SK-N-SH (cell line): Measurements from ENCODE around the gene DENND2A. TPM values are rescaled to one million over a fixed set of nuclear protein-coding genes. Genes with fewer than 3 reads are reported as not detected.

Experiments used
- CTCF ChIA-PET: fragments of 300-600, 350-600 bp; formaldehyde crosslinking; extraction: SDS; loops from one replicate; lab custom pipeline; 2021; lab: Yijun Ruan, JAX
- POLR2A ChIA-PET: fragments of 350-600 bp; sonication (Branson Sonifier 250); formaldehyde crosslinking; extraction: SDS; loops from one replicate; lab custom pipeline; 2020; ENCODE audit warnings: antibody characterized with exemption, inconsistent platforms; lab: Yijun Ruan, JAX
- DNase-seq: peaks from one replicate; pipeline ENCODE4 v3.0.0; 2012
- H2AFZ ChIP-seq: fragments of 200-600 bp; sonication (generic); 2 replicates; pipeline ENCODE4 v1.8.1; 2016; ENCODE audit warnings: antibody characterized with exemption, mild to moderate bottlenecking, low read depth
- H3F3A ChIP-seq: fragments of 200-600 bp; sonication (generic); replicated peaks from 2 replicates; pipeline ENCODE3; 2016; ENCODE audit warnings: antibody characterized with exemption, mild to moderate bottlenecking; ENCODE audit not compliant: insufficient read depth
- H3K27ac ChIP-seq, 2 experiments: fragments of 200-500 bp in 1 of 2; fragments of 200-600 bp in 1 of 2; sonication (Bioruptor generic) in 1 of 2; sonication (generic), shearing (Covaris generic) in 1 of 2; 2 replicates each; pipeline versions ENCODE4 v1.5.1 to v1.6.1; 2014 to 2016; ENCODE audit warnings: low read depth in 2 of 2, inconsistent platforms in 1 of 2, low read length in 1 of 2, mild to moderate bottlenecking in 1 of 2, mixed read lengths in 1 of 2
- H3K27me3 ChIP-seq: fragments of 200-600 bp; sonication (generic), shearing (Covaris generic); 2 replicates; pipeline ENCODE4 v1.6.1; 2016; ENCODE audit warnings: mixed run types; ENCODE audit not compliant: insufficient read depth
- H3K36me3 ChIP-seq, 2 experiments: fragments of 200-500 bp in 1 of 2; fragments of 200-600 bp in 1 of 2; sonication (Bioruptor generic) in 1 of 2; sonication (generic) in 1 of 2; replicated peaks in 1 of 2; 2 replicates each; pipeline versions ENCODE3 to v1.5.1; 2014 to 2016; ENCODE audit warnings: low read length in 1 of 2, mild to moderate bottlenecking in 1 of 2; ENCODE audit not compliant: insufficient read depth in 2 of 2, control insufficient read depth in 1 of 2
- H3K4me1 ChIP-seq, 2 experiments: fragments of 200-500 bp in 1 of 2; fragments of 200-600 bp in 1 of 2; sonication (Bioruptor generic) in 1 of 2; sonication (generic), shearing (Covaris generic) in 1 of 2; 2 replicates each; pipeline versions ENCODE4 v1.5.1 to v1.6.1; 2014 to 2016; ENCODE audit warnings: low read depth in 1 of 2, low read length in 1 of 2, mixed run types in 1 of 2; ENCODE audit not compliant: insufficient read depth in 2 of 2, control insufficient read depth in 1 of 2
- H3K4me2 ChIP-seq: fragments of 200-600 bp; sonication (generic), shearing (Covaris generic); 2 replicates; pipeline ENCODE4 v1.6.1; 2017; ENCODE audit warnings: mixed run types
- H3K4me3 ChIP-seq, 2 experiments: fragments of 200-500 bp in 1 of 2; fragments of 200-600 bp in 1 of 2; sonication (Bioruptor generic) in 1 of 2; sonication (generic), shearing (Covaris generic) in 1 of 2; 2 replicates each; pipeline versions ENCODE4 v1.5.1 to v1.8.1; 2014 to 2016; ENCODE audit warnings: low read depth in 2 of 2, inconsistent platforms in 1 of 2, low read length in 1 of 2, mild to moderate bottlenecking in 1 of 2, mixed read lengths in 1 of 2, moderate library complexity in 1 of 2
- H3K79me2 ChIP-seq: fragments of 200-600 bp; sonication (generic); 2 replicates; pipeline ENCODE4 v1.8.1; 2017; ENCODE audit warnings: mild to moderate bottlenecking; ENCODE audit not compliant: insufficient read depth
- H3K9ac ChIP-seq: fragments of 200-600 bp; sonication (generic); 2 replicates; pipeline ENCODE4 v1.6.1; 2017; ENCODE audit warnings: mixed run types
- H3K9me2 ChIP-seq: fragments of 200-600 bp; sonication (generic); 2 replicates; pipeline ENCODE4 v1.6.1; 2017; ENCODE audit warnings: mixed run types
- H3K9me3 ChIP-seq: fragments of 200-600 bp; sonication (generic); 2 replicates; pipeline ENCODE4 v1.6.1; 2017; ENCODE audit warnings: mixed run types, mild to moderate bottlenecking, moderate library complexity
- H4K20me1 ChIP-seq: fragments of 200-600 bp; sonication (generic); 2 replicates; pipeline ENCODE4 v1.6.1; 2017; ENCODE audit warnings: mild to moderate bottlenecking, mixed run types; ENCODE audit not compliant: insufficient read depth
- EZH2phosphoT487 ChIP-seq: fragments of 200-600 bp; sonication (generic); IDR thresholded peaks from 2 replicates; pipeline ENCODE4 v1.6.1; 2017; ENCODE audit warnings: low read depth, mixed run types, mild to moderate bottlenecking, antibody characterized with exemption, moderate library complexity, borderline replicate concordance
- FOXJ3 ChIP-seq: sonication (generic); formaldehyde crosslinking; IDR thresholded peaks from 2 replicates; pipeline ENCODE4 v1.5.1; 2020; ENCODE audit warnings: mild to moderate bottlenecking, missing genetic modification reagents
- FOXM1 ChIP-seq: IDR thresholded peaks from 2 replicates; pipeline ENCODE4 v1.4.0; 2012; ENCODE audit warnings: low read depth, mild to moderate bottlenecking
- GATA2 ChIP-seq: sonication (generic); formaldehyde crosslinking; IDR thresholded peaks from 2 replicates; pipeline ENCODE4 v1.5.0; 2020; ENCODE audit warnings: mild to moderate bottlenecking, missing genetic modification reagents
- JUND ChIP-seq: IDR thresholded peaks from 2 replicates; pipeline ENCODE4 v1.4.0; 2012
- MXI1 ChIP-seq: IDR thresholded peaks from 2 replicates; pipeline ENCODE4 v1.6.1; 2012; ENCODE audit warnings: mild to moderate bottlenecking, low read depth, low read length, improper control_type of control experiment
- NFIC ChIP-seq: IDR thresholded peaks from 2 replicates; pipeline ENCODE4 v1.4.0; 2012; ENCODE audit warnings: borderline replicate concordance
- RCOR1 ChIP-seq: fragments of 150-350 bp; IDR thresholded peaks from 2 replicates; pipeline ENCODE4 v1.6.1; 2017; ENCODE audit warnings: antibody characterized with exemption, low read length
- RFX5 ChIP-seq: IDR thresholded peaks from 2 replicates; pipeline ENCODE4 v1.6.1; 2012; ENCODE audit warnings: mild to moderate bottlenecking, improper control_type of control experiment, low read length
- RXRA ChIP-seq: IDR thresholded peaks from 2 replicates; pipeline ENCODE4 v1.4.0; 2012; ENCODE audit warnings: low read depth, mild to moderate bottlenecking, borderline replicate concordance
- SIN3A ChIP-seq: IDR thresholded peaks from 2 replicates; pipeline ENCODE4 v1.6.1; 2012; ENCODE audit warnings: low read depth, mild to moderate bottlenecking, low read length, moderate library complexity, borderline replicate concordance
- SMC3 ChIP-seq: IDR thresholded peaks from 2 replicates; pipeline ENCODE4 v1.6.1; 2012; ENCODE audit warnings: low read depth, low read length, improper control_type of control experiment
- TCF12 ChIP-seq: IDR thresholded peaks from 2 replicates; pipeline ENCODE4 v1.4.0; 2012
- TEAD4 ChIP-seq: IDR thresholded peaks from 2 replicates; pipeline ENCODE4 v1.4.0; 2012; ENCODE audit warnings: mild to moderate bottlenecking, borderline replicate concordance; ENCODE audit not compliant: insufficient read depth
- WGBS: methylation state at CpG from one replicate; pipeline ENCODE4 v1.1.6; 2017; ENCODE audit warnings: low lambda C conversion rate; 5-methylcytosine and 5-hydroxymethylcytosine counted together
- polyA plus RNA-seq, 3 experiments: library from polyadenylated mRNA; depleted of rRNA; stranded (reverse); fragments of >200 nt; gene quantifications; 2 replicates each; pipeline ENCODE4 v1.2.3, GENCODE V29; 2012
- TF ChIP-seq, protein P1 (sequence below): IDR thresholded peaks from 2 replicates; pipeline ENCODE4 v1.4.0; 2012; ENCODE audit warnings: low read depth
- TF ChIP-seq, protein P2 (sequence below): fragments of 150-350 bp; IDR thresholded peaks from 2 replicates; pipeline ENCODE4 v1.6.1; 2017; ENCODE audit warnings: antibody characterized with exemption, low read length, low read depth, borderline replicate concordance
- TF ChIP-seq, protein P3 (sequence below): fragments of 200-600 bp; sonication (generic); IDR thresholded peaks from 2 replicates; pipeline ENCODE4 v1.6.1; 2017; ENCODE audit warnings: antibody characterized with exemption, mild to moderate bottlenecking, moderate library complexity
- TF ChIP-seq, protein P4 (sequence below): IDR thresholded peaks from 2 replicates; pipeline ENCODE4 v1.4.0; 2012; ENCODE audit warnings: low read depth, borderline replicate concordance
- TF ChIP-seq, protein P5 (sequence below): IDR thresholded peaks from 2 replicates; pipeline ENCODE4; 2012

DENND2A gene
- polyA plus RNA-seq, 1 of the 3 experiments (the other 2 are of a cell fraction): 3.5 TPM

DNA sequence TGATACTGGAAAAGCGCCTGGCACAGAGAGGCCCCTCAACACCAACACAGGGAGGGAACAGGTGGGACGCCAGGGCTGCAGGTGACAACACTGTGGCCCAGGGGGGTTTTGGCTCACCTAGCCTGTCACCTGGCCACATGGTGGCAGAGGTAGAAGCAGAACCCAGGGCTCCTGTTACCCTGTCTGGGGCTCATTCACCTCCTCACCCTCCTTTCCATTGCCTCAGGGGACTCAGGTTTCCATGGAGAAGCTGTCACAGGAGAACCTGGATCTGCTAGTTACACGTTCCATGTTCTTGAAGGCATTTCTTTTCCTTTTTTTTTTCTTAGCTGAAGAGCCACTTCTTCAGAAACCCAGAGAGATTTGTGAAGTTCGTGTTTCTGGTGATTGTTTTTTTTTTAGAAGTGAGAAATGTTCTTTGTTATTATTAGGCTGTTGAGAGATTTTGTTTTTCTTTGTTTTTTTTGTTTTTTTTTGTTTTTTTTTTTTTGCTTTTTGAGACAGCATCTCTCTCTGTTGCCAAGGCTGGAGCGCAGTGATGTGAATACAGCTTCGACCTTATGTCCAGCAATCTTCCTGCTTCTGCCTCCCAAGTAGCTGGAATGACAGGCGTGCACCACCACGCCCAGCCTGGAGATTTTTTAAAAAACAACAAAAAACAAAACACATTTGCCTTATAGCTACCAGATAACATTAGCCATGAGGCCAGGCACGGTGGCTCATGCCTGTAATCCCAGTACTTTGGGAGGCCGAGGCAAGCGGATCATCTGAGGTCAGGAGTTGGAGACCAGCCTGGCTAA lies 16.0 kb downstream of the DENND2A start:
- Histone ChIP-seq H3K4me3 (no peak overlapping the region), H3K36me3 (no peaks in the 10 kb centered on the region), H3K27ac (no peak overlapping the region), H3K27me3 (no peaks in the 10 kb centered on the region), H3K9me3 (no peaks in the 10 kb centered on the region), H3K4me1 (peaks cover 4 to 15% of the 10 kb centered on the region in 2 experiments; a peak in 2 of 4 replicates), H3K79me2 (no peaks in the 10 kb centered on the region), H3K4me2 (no peak overlapping the region), H4K20me1 (no peaks in the 10 kb centered on the region), H3F3A (peaks cover 7% of the 10 kb centered on the region), H3K9me2 (no peaks in the 10 kb centered on the region), H3K9ac (no peak overlapping the region), H2AFZ (no peak overlapping the region)
- ChIA-PET CTCF (interaction anchor here (1.1 to 2.6 kb wide), 2 partner anchors 29 to 107 kb away, joined by 5 to 11 read pairs; no protein-coding TSS in a partner anchor), POLR2A (no interaction called here)
- 91% methylated on average over 11 of the region's 11 CpGs for WGBS
- no peak for DNase-seq
- TF ChIP-seq RXRA: no peak
- TF ChIP-seq, protein P1, sequence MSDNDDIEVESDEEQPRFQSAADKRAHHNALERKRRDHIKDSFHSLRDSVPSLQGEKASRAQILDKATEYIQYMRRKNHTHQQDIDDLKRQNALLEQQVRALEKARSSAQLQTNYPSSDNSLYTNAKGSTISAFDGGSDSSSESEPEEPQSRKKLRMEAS: no peak
- TF ChIP-seq NFIC: no peak
- no peak for TF ChIP-seq SMC3
- TF ChIP-seq MXI1: no peak
- TF ChIP-seq FOXM1: no peak
- TF ChIP-seq GATA2 (CRISPR knock-in tag): no peak
- TF ChIP-seq, protein P2, sequence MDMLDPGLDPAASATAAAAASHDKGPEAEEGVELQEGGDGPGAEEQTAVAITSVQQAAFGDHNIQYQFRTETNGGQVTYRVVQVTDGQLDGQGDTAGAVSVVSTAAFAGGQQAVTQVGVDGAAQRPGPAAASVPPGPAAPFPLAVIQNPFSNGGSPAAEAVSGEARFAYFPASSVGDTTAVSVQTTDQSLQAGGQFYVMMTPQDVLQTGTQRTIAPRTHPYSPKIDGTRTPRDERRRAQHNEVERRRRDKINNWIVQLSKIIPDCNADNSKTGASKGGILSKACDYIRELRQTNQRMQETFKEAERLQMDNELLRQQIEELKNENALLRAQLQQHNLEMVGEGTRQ: no peak
- TF ChIP-seq JUND: no peak
- no peak for TF ChIP-seq TEAD4
- TF ChIP-seq, protein P3, sequence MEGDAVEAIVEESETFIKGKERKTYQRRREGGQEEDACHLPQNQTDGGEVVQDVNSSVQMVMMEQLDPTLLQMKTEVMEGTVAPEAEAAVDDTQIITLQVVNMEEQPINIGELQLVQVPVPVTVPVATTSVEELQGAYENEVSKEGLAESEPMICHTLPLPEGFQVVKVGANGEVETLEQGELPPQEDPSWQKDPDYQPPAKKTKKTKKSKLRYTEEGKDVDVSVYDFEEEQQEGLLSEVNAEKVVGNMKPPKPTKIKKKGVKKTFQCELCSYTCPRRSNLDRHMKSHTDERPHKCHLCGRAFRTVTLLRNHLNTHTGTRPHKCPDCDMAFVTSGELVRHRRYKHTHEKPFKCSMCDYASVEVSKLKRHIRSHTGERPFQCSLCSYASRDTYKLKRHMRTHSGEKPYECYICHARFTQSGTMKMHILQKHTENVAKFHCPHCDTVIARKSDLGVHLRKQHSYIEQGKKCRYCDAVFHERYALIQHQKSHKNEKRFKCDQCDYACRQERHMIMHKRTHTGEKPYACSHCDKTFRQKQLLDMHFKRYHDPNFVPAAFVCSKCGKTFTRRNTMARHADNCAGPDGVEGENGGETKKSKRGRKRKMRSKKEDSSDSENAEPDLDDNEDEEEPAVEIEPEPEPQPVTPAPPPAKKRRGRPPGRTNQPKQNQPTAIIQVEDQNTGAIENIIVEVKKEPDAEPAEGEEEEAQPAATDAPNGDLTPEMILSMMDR: no peak
- no peak for TF ChIP-seq EZH2phosphoT487
- no peak for TF ChIP-seq RCOR1

DNA sequence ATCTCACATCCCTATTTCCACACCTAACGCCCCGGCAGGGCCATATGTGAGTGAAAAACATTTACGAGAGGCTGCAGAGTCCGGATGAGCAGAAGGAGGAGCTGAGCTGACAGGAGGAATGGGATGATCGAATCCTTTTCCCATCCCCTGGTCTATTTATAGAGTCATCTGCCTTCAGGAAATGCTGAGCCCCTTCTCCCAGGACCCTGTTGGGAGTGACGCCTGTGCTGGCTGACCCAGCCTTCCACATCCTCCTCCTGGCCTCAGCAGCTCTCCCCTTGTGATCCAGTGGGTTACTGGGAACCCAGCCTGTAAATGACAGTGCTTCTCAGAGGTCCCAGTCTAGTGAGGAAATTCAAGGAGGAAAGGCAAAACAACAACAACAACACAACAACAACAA lies 16.6 kb downstream of the DENND2A start:
- Histone ChIP-seq H3K4me3 (no peak overlapping the region), H4K20me1 (no peaks in the 10 kb centered on the region), H3K79me2 (no peaks in the 10 kb centered on the region), H3K36me3 (no peaks in the 10 kb centered on the region), H2AFZ (no peak overlapping the region), H3K4me1 (peaks cover 4 to 15% of the 10 kb centered on the region in 2 experiments; a peak in 2 of 4 replicates), H3K4me2 (no peak overlapping the region), H3K9me3 (no peaks in the 10 kb centered on the region), H3K27me3 (no peaks in the 10 kb centered on the region), H3F3A (peaks cover 7% of the 10 kb centered on the region), H3K9me2 (no peaks in the 10 kb centered on the region), H3K27ac (no peak overlapping the region), H3K9ac (no peak overlapping the region)
- CTCF ChIA-PET: interaction anchor here (2.6 kb wide), 1 partner anchor 106 kb away, joined by 11 read pairs; no protein-coding TSS in a partner anchor
- POLR2A ChIA-PET: no interaction called here
- 94% methylated on average over 6 of the region's 6 CpGs for WGBS
- DNase-seq: no peak
- TF ChIP-seq FOXM1: no peak
- TF ChIP-seq, protein P4, sequence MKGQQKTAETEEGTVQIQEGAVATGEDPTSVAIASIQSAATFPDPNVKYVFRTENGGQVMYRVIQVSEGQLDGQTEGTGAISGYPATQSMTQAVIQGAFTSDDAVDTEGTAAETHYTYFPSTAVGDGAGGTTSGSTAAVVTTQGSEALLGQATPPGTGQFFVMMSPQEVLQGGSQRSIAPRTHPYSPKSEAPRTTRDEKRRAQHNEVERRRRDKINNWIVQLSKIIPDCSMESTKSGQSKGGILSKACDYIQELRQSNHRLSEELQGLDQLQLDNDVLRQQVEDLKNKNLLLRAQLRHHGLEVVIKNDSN: no peak
- no peak for TF ChIP-seq RCOR1
- TF ChIP-seq SIN3A: no peak
- no peak for TF ChIP-seq TCF12
- TF ChIP-seq MXI1: no peak
- no peak for TF ChIP-seq FOXJ3 (CRISPR knock-in tag)
- TF ChIP-seq, protein P5, sequence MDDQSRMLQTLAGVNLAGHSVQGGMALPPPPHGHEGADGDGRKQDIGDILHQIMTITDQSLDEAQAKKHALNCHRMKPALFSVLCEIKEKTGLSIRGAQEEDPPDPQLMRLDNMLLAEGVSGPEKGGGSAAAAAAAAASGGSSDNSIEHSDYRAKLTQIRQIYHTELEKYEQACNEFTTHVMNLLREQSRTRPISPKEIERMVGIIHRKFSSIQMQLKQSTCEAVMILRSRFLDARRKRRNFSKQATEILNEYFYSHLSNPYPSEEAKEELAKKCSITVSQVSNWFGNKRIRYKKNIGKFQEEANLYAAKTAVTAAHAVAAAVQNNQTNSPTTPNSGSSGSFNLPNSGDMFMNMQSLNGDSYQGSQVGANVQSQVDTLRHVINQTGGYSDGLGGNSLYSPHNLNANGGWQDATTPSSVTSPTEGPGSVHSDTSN: no peak
- TF ChIP-seq, protein P1: no peak
- TF ChIP-seq RXRA: no peak
- TF ChIP-seq GATA2 (CRISPR knock-in tag): no peak
- no peak for TF ChIP-seq RFX5
- TF ChIP-seq EZH2phosphoT487: no peak
- TF ChIP-seq, protein P2: no peak
- no peak for TF ChIP-seq SMC3
